Tibial artery (tissue), 4 donors: ENCODE data around the gene SMPD2.

Experiments used
- DNase-seq, 2 donors: peaks; one replicate each; pipeline ENCODE4 v3.0.0-alpha.2; 2019
- H3K27ac ChIP-seq, 2 donors: fragments of 200-600 bp; sonication (generic) in 1 of 2; 1 replicate in 1 of 2; 2 replicates in 1 of 2; pipeline ENCODE4 v1.5.1; 2018 to 2019; ENCODE audit warnings: mild to moderate bottlenecking in 1 of 2
- H3K27me3 ChIP-seq, 2 donors: fragments of 200-600 bp; sonication (generic) in 1 of 2; one replicate each; pipeline versions ENCODE4 v1.5.1 to v1.6.0; 2016 to 2019
- H3K36me3 ChIP-seq, 3 donors: fragments of 200-600 bp; sonication (generic) in 2 of 3; one replicate each; pipeline ENCODE4 v1.5.1; 2016 to 2019; ENCODE audit warnings: mild to moderate bottlenecking in 2 of 3
- H3K4me1 ChIP-seq, 4 donors: fragments of 200-600 bp; sonication (generic) in 2 of 4; 1 replicate in 3 of 4; 2 replicates in 1 of 4; pipeline ENCODE4 v1.5.1; 2016 to 2019
- H3K4me3 ChIP-seq, 2 donors: fragments of 200-600 bp; sonication (generic) in 1 of 2; 1 replicate in 1 of 2; 2 replicates in 1 of 2; pipeline ENCODE4 v1.5.1; 2018 to 2019; ENCODE audit warnings: mild to moderate bottlenecking in 2 of 2
- H3K9me3 ChIP-seq, 3 donors: fragments of 200-600 bp; sonication (generic) in 1 of 3; one replicate each; pipeline ENCODE4 v1.5.1; 2016 to 2019
- CTCF ChIP-seq, 2 experiments: fragments of 200-600 bp in 1 of 2; fragments of 450-650 bp in 1 of 2; IDR thresholded peaks; one replicate each; pipeline ENCODE4 v1.5.1; 2017 to 2019; ENCODE audit warnings: antibody characterized with exemption in 2 of 2, mild to moderate bottlenecking in 1 of 2, moderate library complexity in 1 of 2
- intact Hi-C: fragments of 100-400 bp; cut with DNase I; formaldehyde crosslinking; loops from one replicate; pipeline ENCODE4 v1.15.0; 2023; ENCODE audit warnings: low total_unique reads

The SMPD2 gene

GRCh38 chr6:109465772-109466171 is 25.2 kb downstream of the SMPD2 start:
- no peak for TF ChIP-seq CTCF (IDR thresholded peaks at IDR 0.05)
- H3K36me3 ChIP-seq, result peaks cover 52 to 93% (median 76%) of the 10 kb centered on the region in 3 donors
- no peaks in the 10 kb centered on the region for H3K27me3 ChIP-seq
- H3K9me3 ChIP-seq, result no peaks in the 10 kb centered on the region
- no peak for DNase-seq
- no peaks in the 10 kb centered on the region for H3K4me1 ChIP-seq
- H3K27ac ChIP-seq, result no peak overlapping the region
- no peak overlapping the region for H3K4me3 ChIP-seq
- intact Hi-C loops, result no loop called here

DNA sequence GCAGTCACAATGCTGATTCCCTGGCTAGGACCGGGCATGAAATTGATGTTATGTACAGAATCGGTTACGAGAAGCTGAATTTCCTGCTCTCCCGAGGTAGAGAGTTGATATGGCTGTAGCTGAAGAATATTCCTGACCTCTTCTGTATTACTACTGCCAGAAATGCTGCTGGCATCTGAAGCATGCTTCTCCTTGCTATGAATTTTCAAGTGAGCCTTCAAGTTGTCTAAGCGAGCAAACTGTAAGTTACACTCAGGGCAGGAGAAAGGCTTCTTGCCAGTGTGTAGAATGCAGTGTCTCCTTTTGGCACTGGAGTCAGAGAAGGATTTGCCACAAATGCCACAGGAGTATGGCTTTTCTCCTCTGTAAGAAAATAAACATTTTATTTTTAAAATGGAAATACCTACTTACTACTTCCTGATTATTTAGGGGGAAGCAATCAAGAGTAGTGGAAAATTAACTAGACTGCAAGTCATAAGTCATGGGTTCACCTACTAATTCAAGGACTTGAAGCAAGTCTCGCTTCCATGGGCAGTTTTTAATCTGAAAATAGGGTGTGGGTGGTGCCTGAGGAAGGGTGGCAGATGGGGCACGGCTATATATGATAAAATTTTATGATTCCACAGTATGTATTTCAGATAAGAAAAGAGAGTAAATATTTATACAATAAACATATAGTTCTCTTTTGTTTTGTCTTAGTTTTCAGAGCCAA is 25.8 kb downstream of the SMPD2 start:
- no peak overlapping the region for H3K4me3 ChIP-seq
- intact Hi-C loops, result no loop called here
- no peak for DNase-seq
- H3K27me3 ChIP-seq, result no peaks in the 10 kb centered on the region
- H3K4me1 ChIP-seq, result no peaks in the 10 kb centered on the region
- peaks cover 52 to 93% (median 78%) of the 10 kb centered on the region in 3 donors for H3K36me3 ChIP-seq
- H3K27ac ChIP-seq, result no peak overlapping the region
- H3K9me3 ChIP-seq, result no peaks in the 10 kb centered on the region
- TF ChIP-seq CTCF (IDR thresholded peaks at IDR 0.05), result no peak

- no peak overlapping the region for H3K4me3 ChIP-seq
- H3K36me3 ChIP-seq, result peaks cover 52 to 94% (median 84%) of the 10 kb centered on the region in 3 donors
- H3K27me3 ChIP-seq, result no peaks in the 10 kb centered on the region
- no peak for DNase-seq
- H3K27ac ChIP-seq, result no peak overlapping the region
- H3K4me1 ChIP-seq, result no peaks in the 10 kb centered on the region
- H3K9me3 ChIP-seq, result no peaks in the 10 kb centered on the region
- TF ChIP-seq CTCF (IDR thresholded peaks at IDR 0.05), result no peak
- intact Hi-C loops, result no loop called here
Measured at GRCh38 chr6:109467696-109468095, 27.2 kb downstream of the SMPD2 start.

DNA sequence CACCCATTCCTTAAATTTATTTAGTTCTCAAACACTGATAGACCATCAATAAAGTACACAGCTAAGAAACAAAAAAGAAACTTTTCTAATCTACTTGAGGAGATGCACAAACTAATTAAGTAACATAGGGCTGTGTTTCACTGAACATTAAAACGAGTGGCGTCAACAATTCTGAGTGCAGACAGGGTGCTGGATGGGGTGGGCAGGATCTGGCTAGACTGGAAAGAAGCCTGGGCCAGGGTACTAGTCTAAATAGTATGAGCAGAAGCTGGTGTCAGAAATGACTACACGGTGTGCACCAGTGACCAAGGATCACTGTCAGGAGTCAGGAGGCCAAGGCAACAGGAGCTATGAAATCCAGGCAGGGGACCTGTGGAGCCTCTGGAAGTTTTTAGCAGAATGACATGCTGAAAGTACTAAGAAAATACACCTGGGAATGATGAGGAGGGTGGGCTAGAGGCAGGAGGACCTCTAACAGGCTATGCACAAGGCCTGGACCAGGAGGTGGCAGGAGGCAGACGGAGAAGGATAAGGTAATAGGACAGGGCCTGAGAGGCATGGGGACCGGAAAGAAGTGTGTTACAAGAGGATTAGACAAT is 29.2 kb downstream of the SMPD2 start:
- TF ChIP-seq CTCF (IDR thresholded peaks at IDR 0.05), result no peak
- intact Hi-C loops, result no loop called here

DNA sequence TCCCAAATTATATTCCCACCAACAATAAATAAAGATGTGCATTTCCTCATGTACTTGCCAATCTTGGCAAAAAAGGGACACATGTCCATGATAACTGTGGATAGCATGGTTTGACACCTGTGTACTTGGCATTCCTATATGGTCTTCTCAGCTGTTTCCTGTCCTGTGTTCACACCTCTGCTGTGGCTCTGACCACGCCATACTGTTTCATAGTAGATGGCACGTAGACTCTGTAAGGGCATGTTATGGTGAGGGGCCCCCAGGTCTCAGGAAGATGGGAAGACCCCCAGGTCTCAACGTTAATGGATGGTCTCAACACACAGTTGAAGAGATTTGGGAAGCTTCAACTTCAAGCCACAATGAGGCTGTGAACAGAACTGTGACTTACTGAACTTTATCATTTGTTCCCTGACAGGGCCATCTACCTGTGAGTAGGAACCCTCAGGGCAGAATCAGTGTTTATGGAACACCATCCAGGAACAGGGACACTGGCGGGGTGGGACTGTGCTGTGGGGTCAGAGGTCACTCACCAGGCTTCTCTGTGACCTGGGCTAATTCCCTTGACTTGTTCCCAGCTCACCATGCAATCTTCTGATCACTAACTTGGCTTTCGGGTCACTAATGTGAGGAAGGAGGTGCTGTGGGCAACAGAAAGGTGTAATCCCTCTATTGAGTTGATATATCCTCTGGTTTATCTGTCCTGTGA is 30.7 kb downstream of the SMPD2 start:
- peaks cover 51 to 99% (median 96%) of the 10 kb centered on the region in 3 donors for H3K36me3 ChIP-seq
- DNase-seq, result no peak
- H3K27ac ChIP-seq, result no peak overlapping the region
- H3K4me1 ChIP-seq, result no peaks in the 10 kb centered on the region
- no peaks in the 10 kb centered on the region for H3K9me3 ChIP-seq
- intact Hi-C loops, result no loop called here
- no peaks in the 10 kb centered on the region for H3K27me3 ChIP-seq
- H3K4me3 ChIP-seq, result no peak overlapping the region
- TF ChIP-seq CTCF (IDR thresholded peaks at IDR 0.05), result no peak

More for the DNA sequence above, 29.2 kb downstream of the SMPD2 start:
- Histone ChIP-seq H3K27me3 (no peaks in the 10 kb centered on the region), H3K4me1 (no peaks in the 10 kb centered on the region), H3K36me3 (peaks cover 54 to 96% (median 95%) of the 10 kb centered on the region in 3 donors), H3K9me3 (no peaks in the 10 kb centered on the region), H3K4me3 (no peak overlapping the region), H3K27ac (no peak overlapping the region)
- no peak for DNase-seq
